Stromal cell of bone marrow (primary cell): ENCODE measurements around the gene CEND1.

Experiments
- DNase-seq: peaks from one replicate; pipeline ENCODE4 v3.0.0-alpha.2; 2012; ENCODE audit warnings: low read depth

The CEND1 gene

GRCh38 chr11:827146-827896 is 37.4 kb upstream of the CEND1 start:
- no peak for DNase-seq

GRCh38 chr11:826836-827145 is 36.9 kb upstream of the CEND1 start:
- DNase-seq = no peak

- DNase-seq = no peak
Measured at GRCh38 chr11:826227-826621, 36.3 kb upstream of the CEND1 start.

- DNase-seq = no peak
Measured at GRCh38 chr11:825366-826226, 35.7 kb upstream of the CEND1 start.

- DNase-seq = no peak
Measured at GRCh38 chr11:824942-825341, 35.1 kb upstream of the CEND1 start.

DNA sequence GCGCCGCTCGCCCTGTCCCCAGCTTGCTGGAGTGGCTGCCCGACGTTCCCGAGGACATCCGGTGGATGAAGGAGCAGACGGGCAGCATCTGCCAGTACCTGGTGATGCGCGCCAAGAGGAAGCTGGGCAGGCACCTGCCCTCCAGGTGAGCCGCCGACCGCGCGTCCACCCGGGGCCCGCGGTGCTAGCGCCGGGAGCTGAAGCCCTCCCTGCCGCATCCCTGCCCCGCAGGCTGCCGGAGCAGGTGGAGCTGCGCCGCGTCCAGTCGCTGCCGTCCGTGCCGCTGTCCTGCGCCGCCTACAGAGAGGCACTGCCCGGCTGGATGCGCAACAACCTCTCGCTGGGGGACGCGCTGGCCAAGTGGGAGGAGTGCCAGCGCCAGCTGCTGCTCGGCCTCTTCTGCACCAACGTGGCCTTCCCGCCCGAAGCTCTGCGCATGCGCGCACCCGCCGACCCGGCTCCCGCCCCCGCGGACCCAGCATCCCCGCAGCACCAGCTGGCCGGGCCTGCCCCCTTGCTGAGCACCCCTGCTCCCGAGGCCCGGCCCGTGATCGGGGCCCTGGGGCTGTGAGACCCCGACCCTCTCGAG is 34.5 kb upstream of the CEND1 start:
- no peak for DNase-seq

GRCh38 chr11:823441-824291 is 33.8 kb upstream of the CEND1 start:
- DNase-seq = no peak

DNA sequence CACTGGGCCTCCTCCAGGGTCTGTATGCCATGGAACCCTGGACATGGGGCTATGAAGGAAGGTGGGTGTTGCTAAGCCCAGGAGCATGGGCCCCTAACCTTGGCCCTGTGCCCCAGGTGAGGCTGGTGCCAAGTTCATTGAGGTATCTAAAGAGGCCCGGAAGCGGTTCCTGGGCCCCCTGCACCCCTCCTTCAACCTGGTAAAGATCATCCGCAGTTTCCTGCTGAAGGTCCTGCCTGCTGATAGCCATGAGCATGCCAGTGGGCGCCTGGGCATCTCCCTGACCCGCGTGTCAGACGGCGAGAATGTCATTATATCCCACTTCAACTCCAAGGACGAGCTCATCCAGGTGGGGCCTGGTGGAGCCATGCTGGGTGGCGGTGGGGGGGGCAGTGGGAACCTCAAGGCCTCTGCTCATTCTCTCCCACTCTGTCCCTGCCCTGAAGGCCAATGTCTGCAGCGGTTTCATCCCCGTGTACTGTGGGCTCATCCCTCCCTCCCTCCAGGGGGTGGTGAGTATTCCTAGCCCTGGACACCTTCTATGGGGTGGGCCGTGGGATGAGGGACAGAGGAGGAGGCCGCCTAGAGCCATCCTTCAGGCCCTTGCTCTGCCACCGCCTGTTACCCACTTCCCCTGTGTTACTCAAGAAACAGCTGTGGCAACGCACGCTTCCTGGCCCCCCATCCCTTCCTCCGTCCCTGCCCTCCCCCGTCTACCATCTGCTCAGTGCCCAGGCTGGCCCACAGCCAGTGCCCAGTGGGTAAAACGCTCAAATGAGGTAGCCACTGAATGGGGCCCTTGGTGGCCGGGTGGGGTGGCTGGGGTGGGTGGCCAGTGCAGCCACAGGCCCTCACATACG is 31.9 kb upstream of the CEND1 start:
- no peak for DNase-seq

- no peak for DNase-seq
Measured at GRCh38 chr11:820655-821511, 31.0 kb upstream of the CEND1 start.

- no peak for DNase-seq
Measured at GRCh38 chr11:819943-820649, 30.2 kb upstream of the CEND1 start.

DNA sequence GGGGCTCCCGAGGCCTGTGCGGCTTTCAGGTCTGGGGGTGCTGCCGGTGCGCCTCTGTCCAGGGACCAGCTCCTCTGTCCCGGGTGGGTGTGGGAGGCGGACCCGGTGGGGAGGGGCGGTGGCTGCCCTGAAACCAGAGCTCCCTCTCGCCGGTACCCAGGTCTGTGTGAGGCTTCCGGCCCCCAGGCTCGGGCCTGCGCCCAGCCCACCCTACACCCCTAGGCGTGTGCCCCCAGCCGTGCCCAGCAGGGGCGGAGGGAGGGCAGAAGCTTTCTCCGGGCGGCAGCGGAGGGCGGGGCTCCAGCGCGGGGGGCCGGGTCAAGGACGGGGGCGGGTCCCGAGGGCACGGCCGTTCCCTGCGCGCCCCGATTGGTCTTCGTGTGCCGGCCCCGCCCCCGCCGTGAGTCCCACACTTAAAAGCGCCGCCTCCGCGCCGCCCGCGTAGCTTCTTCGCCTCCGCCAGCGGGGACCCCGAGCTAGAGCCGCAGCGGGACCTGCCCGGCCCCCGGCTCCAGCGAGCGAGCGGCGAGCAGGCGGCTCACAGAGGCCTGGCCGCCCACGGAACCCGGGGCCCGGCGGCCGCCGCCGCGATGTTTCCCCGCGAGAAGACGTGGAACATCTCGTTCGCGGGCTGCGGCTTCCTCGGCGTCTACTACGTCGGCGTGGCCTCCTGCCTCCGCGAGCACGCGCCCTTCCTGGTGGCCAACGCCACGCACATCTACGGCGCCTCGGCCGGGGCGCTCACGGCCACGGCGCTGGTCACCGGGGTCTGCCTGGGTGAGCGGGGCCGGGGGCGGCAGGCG is 29.4 kb upstream of the CEND1 start:
- peak; percentile 65 for DNase-seq

DNA sequence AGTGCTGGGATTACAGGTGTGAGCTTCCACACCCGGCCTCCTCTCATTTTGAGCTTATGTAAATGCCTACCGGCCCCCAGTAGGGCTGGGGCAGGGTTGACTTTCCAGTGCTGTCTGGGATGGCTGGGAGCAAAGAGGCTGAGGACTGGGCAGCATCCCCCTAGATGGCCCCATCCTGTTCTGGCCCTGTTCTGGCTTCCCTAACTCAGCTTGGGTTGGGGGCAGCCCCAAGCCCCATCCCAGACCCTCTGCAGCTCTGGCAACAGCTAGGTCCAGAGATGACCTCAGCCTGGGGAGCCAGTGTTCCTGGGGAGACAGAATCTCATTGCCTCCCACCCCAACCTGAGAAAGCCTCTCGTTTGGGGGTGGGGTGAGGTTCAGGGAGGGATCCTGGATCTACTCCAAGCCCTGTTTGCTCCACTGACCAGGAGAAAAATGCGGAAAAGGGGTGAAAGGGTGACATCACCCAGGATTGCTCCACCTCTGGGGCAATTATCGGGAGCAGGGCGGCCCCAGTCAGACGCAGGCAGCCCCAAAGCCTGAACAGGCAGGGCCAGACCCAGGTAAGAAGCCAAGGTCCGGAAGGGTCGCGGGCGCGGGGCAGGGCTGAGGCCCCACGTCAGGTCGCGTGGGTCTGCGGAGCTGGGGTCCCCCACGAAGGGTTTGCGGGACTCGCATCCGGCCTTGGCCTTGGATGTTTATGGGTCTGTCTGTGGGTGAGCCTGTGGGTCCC is 28.7 kb upstream of the CEND1 start, which contains the start of gene PNPLA2:
TSS of gene PNPLA2 (plus strand) at position 519 of the 733 bp plus-strand sequence. CDS start 805 bp downstream, outside the sequence.
- no peak for DNase-seq

- no peak for DNase-seq
Measured at GRCh38 chr11:816433-816779, 26.5 kb upstream of the CEND1 start.

DNA sequence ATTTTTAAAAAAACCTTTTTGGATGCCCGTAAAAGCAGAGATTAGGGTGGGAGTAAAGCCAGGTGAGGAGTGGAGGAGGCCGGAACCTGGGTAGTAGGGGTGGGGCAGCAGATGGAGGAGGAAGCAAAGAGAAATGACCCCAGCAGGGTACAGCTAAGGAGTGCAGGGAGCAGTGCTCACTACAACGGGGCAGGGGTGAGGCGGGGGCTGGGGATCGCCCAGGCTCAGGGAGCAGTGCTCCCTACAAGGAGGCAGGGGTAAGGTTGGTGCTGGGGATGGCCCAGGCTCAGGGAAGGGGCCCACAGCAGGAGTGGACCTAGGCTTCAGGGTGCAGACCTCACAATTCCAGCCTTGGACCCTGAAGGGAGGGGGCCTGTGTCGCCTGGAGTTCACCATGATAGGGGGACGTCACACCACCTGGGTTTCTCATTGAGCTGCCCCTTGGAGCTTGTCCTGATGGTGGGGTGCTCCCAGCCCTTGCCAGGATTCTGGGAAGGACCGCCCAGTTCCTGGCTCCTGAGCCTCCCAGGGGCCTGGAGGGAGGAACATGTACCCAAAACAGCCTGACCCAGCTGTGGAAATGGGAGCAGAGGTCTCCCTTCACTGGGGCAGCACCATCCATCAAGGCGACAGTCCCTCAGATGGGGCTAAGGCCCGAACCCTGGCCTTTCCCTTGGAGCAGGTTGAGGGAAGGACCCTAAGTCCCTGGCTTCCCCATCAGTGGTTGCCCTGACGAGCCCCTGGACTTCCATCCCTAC is 26.0 kb upstream of the CEND1 start:
- DNase-seq = no peak

DNA sequence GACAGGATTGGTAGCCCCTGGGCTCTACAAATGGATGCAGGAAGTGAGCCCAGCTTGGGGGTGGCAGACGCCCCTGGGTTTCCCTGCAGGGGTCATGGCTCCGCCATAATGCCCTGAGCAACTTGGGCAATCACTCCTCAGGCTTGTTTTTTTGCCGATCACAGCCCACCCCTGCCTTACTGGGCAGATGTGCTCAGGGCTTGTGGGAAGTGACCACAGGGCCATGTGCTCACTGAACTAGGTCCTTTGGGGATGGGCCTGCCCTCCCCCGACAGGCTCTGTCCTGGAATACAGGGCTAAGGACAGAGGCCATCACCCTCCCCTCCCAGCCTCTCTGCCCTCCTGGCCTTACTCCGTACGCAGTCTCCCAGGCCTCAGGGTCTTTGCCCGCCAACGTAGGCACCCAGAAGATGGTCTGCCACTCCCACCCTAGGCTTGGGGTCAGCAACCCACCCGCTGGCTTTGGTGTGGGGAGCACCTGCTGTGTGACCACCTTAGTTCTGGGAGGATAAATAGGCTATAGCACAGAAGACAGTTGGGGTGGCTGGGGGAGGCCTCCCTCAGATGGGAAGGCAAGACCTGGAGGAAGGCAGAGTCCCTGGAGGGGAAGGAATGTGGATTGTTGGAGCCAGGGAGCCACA is 23.7 kb upstream of the CEND1 start:
- DNase-seq = no peak

- no peak for DNase-seq
Measured at GRCh38 chr11:813072-813455, 23.2 kb upstream of the CEND1 start.

DNA sequence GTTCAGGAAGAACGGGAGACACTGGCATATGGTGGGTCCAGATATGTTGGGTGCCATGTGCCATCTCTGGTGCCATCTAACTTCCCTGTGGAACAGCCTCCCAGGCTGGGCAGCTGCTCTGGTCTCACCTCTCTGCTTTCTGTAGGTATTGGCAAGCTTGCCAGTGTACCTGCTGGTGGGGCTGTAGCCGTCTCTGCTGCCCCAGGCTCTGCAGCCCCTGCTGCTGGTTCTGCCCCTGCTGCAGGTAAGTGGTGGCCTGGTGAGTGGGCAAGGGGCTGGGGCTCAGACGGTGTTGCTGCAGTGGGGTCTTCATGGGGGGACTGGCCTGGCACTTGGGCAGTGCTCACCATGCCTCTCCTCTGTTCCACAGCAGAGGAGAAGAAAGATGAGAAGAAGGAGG is 22.5 kb upstream of the CEND1 start:
- no peak for DNase-seq
